Activated CD4-positive, alpha-beta T cell treated with anti-CD3 and anti-CD28 coated beads, Interleukin-2, amount 50 U/mL, for 16 hours (primary cell): Measurements from ENCODE around the gene PCBP3.
"Not testable (repeated sequence)": the region's sequence is repeated elsewhere in the genome, so short reads cannot be mapped to it uniquely, and the experiment has no call there.

ENCODE experiments used
- DNase-seq: peaks from one replicate; pipeline ENCODE4 v3.0.0-alpha.2; 2020

PCBP3 gene

DNA sequence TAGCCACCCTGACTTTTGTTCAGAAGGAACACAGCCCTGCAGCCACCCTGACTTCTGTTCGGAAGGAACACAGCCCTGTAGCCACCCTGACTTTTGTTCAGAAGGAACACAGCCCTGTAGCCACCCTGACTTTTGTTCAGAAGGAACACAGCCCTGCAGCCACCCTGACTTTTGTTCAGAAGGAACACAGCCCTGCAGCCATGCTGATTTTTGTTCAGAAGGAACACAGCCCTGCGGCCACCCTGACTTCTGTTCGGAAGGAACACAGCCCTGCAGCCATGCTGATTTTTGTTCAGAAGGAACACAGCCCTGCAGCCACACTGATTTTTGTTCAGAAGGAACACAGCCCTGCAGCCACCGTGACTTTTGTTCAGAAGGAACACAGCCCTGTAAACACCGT is 208.9 kb downstream of the PCBP3 start:
- not testable (repeated sequence) for DNase-seq

DNA sequence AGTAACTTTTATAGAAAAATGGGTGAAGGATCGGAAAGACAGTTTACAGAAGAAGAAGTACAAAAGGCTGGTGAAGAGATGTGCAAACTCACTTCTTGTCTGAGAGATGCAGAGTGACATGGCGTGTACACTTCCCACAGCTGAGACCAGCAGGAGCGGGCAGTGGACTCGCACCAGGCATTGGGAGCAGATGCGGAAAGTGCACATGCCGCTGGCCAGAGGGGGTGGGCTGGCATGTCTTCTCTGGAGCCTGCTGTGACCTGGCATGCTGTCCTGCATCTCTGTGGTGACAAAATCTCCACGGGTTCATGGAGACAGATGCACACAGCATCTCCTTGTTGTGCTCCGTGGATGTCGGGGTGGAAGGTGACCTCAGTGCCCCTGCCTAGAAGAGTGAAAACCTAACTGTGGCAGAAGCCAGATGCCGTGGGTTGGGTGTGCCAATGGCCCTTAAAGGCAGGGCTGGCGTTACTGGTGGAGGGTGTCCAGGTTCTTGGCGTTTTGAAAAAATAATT is 209.4 kb downstream of the PCBP3 start:
- no peak for DNase-seq

DNA sequence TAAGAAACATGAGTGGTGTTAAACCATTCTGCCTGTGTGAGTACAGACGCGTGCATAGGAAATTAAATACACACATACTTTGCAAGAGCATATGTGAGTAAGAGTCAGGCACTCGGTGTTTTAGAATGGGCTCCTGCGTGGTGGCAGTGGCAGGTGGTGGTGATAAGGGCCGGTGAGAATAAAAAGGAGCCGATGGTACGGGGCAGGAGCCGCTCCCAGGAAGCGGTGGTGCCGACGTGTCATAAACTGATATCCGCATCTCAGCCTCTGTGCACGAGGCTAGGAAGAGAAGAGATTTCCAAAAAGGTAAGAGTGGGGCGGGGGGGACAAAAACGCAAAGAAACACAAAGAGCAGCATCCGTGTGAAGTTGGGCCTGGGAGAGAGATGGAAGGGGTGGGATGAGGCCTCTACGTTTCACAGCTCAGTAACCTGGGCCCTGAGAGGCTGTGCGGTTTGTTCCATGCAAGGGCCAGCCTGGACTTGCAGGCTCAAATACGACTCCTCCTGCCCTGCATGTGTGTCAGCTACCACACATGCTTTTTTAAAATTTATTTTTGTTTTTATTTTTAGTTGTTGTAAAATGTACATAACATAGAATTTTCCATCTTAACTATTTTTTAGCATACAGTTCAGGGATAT is 210.3 kb downstream of the PCBP3 start:
- no peak for DNase-seq

DNA sequence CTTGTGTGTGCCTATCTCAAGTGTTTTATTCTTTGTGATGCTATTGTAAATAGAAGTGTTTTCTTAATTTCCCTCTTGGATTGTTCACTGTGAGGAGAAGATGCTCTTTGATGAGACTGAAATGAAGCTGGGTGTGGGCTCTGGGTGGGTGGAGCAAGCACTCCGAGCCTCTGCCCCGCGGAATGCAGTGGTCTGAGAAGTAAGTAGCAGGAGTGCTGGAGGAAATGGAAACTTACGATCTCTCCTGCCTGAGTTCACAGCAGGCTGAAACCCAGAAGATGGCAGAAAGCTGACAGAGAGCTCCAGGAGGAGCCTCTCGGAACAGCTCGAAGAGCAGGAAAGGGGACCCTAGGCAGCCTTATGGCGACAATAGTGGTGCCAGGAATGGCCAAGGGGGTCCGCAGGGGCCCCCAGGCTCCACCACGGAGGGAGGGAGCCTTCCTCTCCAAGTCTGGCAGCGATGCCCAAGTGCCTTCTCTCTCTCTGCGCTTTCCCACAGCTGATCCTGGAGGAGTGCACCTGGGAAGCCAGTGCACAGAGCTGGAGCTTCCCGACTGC is 211.2 kb downstream of the PCBP3 start:
- DNase-seq = no peak

DNA sequence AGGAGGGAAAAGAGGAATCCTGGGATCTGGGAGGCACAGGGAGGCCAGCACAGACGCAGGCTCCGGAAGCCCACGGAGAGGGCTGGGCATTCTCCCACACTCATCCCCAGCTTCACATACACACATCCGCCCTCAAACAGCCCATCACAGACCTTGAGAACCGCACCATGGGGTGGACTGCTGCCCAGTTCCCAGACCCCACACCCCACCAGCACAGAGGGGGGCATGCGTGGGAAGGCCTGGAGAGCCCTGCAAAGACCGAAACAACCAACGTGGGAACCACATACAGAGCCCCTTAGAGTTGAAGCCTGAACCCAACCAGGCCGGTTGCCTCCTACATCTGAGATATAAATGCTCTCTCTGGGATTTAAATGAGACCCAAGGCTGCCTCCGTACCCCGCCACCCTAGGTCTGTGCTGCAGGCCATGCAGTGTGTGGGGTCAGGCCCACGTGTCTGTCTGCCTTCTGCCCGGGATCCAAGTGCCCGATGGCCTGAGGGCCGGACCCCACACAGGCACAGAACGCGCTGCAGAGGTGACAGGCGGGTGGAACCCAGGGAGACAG is 211.8 kb downstream of the PCBP3 start:
- DNase-seq = no peak

DNA sequence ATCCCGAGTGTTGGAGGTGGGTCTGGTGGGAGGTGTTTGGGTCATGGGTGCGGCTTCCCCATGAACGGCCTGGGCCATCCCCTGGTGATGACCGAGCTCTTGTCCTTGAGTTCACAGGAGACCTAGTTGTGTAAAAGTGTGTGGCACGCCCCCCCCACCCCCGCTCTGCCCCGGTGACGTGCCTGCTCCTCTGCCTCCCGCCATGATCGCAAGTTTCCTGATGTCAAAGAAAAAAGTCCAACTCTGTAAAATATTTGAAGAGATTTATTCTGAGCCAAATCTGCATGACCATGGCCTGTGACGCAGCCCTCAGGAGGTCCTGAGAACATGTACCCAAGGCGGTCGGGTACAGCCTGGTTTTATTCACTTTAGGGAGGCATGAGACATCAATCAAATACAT is 212.9 kb downstream of the PCBP3 start:
- DNase-seq = no peak

DNA sequence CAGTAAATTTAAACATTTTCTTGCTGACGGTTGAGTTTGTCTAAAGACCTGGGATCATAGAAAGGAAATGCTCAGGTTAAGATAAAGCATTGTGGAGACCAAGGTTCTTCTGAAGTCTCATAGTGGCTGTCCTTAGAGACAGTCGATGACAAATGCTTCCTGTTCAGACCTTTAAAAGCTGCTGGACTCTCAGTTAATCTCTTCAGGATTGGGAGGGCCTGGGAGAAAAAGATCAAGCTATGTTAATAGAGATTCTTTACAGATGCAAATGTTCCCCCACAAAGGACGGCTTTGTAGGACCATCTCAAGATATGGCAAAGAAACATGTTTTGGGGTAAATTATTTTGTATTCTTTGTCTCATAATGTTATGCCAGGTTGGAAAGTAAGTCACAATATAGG is 213.4 kb downstream of the PCBP3 start:
- DNase-seq = no peak

DNA sequence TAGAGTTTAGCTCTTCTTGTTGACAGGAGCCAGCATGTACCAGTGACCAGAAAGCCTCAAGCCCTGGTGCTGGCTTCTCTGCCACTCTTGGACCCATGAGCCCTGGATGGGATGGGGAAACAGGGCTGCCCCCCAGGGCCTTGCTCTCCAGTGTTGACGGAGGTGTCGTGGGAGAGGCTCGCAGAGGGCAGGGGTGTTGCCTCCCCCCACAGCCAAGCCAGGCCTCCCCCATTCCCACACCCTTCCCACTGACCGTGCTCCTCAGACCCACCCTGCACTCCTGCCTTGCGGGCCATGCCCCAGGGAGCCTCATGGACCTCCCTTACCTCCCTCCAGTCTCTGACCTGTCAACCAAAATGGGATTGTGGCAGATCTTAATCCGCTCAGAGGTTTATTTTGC is 214.2 kb downstream of the PCBP3 start:
- no peak for DNase-seq

DNA sequence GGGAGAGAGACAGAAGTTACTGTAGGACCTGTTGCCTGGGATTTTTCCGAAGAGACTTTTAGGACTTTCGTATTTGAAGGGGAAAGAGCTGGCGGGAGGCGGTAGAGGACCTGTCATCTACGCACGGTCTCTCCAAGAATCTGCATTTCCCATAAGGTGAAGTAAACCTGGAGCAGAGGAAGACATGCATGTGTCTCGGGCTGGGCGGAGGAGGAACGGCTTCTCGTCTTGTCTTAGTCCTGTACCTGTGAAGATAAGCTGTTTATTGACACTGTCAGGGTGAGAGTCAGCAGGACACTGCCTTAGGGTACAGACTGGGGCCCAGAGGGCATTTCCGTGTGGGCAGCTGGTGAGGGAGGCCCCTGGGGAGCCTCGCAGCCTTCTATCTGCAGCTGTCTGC is 214.7 kb downstream of the PCBP3 start:
- no peak for DNase-seq

DNA sequence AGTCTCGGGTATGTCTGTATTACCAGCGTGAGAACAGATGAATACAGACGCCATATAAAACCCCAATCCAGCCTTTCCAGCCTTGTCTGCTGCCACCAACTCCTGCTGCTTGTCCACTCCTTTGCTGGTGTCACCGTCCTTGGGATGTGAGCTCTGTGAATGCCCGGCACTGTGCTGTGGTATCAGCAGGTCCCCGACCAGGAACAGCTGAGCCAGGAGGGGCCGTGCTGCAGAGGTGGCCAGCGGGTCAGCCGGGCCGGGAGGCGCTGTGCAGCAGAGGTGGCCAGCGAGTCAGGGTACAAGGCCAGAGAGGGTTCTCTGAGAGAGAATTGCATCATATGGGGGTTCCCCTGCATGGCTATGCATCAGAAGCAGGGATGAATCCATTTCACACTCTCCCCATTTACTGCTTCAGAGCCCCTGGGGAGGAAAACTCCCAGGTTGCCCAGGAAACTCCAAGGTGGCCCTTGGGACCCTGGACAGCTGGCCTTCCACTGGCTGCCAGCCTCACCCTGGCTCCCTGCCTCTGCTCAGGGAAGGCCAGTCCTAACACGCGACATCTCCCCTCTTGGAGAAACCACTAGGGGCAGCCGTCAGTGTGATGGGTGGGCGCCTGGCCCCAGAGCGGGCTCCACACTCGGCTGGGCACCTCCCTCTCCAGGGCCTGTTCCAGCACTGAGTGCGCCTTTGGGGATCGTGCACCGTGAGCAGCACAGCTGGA is 215.7 kb downstream of the PCBP3 start:
- DNase-seq = no peak

DNA sequence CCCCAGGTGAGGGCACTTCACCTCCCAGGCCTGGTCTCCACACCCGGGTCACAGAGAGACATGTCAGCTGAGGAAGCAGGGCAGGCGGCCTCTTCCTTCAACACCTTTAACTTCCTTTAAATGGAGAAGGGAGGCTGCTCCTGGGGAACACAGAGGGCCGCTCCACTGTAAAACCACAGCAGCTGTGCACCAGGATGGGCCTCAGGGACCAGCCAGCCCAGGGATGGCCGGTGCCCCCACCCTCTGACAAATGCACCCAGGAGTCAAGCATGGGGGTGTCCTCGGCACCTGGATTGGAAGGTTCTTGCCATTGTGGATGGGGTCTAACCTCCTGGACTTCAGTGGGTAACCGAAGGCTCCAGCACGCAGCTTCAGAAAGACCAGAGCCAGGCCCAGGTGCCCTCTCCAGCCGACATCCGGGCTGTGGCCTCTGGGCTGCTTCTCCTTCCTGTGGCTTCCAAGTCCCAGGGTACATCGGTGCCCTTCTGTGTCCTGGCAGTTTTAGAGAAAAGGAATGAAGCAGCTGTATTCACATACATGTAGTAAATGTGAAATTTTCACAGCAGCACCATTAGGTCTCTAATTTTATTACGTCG is 216.3 kb downstream of the PCBP3 start:
- DNase-seq = no peak

DNA sequence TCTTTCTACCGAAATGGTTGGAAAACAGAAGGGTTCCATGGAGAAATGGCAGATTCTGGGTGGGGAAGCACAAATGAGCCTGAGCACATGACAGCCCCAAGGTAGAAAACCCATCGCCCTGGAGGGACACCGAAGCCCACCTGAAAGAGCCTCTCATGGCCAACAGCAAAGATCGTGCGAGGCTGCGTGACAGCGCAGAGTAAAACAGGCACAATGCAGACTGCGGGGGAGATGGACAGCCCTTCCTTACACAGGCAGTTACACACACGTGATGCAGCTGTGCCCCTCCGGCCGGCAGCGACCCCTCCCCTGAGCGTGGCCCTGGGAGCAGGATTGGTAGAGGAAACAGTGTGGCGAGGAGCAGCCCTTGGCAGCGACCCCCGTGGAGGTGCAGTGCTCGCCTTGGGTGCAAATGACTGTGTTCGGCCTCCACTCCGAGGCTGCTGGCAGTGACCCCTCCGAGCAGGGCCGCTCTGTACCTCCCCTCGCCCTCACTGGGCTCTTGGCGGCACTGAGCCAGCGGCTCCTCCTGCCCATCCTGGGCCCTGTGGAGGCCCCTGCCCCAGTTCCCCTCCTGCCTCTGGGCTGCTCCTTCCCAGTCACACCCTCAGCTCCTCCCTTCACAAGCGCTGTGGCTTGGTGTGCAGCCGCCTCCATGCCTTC is 217.1 kb downstream of the PCBP3 start:
- no peak for DNase-seq

DNA sequence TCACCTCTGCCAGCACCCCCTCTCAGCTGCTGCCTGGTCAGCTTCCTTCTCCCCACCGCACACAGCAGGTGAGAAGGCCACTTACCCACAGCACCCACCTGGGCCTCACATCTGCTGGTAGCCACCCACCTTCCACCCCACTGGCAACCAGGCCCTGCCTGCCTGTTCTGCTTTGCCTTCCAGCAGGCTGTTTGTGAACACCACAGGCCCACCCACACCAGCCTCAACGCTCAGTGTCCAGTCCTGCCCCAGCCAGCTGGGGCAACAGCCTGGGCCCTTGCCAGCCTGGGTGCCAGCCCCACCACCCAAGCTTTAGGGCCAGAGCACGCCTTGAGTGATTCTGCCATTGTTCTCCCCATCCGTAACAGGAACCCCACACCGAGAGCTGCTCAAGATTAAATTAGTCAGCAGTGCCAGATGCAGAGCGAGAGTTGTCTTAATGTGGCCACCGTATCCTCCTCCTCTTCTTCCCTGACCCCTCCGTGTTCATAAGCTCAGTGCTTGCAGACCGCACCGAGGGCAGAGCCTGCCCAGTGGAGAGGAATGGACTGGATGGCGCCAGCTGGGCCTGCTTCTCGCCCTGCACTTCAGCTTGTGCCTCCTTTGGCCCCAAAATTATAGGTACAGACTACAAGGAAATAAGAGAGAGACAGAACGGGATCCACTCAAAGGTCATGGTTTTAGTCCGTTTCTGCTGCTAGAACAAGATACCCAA is 217.8 kb downstream of the PCBP3 start:
- DNase-seq = no peak

DNA sequence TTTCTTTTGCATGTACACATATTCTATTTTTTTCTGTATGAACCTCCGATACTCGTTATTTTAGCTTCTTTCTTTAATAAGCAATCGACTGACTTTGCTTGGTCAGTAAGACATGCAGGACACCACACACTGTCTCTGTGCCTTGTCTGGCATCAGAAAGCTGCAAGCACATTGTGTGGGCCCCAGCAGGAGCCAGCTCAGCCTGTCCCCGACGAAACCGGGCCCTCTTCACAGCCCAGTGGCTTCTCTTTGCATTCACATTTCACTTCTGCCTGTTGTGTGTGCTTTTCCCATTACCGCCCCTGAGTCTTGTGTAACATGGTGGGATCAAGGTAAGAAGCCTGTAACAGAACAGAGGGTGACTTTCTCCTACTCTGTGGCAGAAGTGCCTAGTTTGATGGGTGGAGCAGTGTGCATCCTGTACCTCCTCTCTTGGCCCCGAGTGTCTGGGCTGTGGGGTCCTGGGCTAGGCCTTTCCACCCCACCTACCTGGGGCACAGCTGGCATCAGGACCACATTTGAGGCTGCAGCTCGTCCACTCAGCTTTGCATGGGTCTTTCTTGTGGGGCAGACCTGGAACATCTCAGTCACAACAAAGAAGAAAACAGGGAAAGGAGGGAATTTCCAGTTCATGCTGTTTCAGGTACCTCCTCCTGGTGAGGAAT is 219.2 kb downstream of the PCBP3 start:
- DNase-seq = no peak

DNA sequence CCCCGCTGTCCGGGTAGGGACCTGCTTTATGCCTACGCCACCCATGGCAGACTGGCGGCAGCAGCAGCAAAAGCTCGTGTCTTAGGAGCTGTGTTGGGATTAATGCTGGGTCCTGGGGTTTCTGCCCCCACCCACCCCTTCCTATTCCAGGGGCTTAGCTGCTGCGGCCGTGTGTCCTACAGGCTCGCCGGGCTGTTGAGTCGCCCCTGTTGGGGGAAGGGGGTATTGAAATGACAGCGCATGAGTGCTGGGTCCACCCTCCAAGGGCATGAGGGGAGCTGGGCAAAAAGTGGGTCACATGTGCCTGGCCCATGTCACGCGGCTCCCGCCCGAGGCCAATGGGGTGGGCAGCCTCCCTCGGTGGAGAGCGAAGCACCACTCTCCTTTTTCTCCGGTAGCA is 219.7 kb downstream of the PCBP3 start:
- no peak for DNase-seq

DNA sequence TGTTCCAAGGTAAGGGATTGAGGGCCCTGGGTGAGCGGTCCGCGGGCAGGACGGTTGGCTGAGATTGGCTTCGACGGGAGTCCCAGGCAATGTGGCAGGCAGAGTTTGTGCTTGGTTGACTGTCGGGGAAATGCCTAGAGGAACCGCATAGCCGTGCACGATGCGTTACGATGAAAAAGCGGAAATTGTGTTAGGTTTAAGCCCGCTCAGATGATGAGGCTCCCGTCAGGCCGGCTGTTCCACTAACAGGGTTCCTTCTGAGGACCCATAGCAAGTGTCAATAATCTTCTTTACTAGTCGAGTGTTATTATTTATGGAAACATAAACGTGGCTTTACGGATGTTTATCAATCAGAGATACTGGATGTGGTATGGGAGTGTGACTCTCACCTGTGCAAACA is 220.2 kb downstream of the PCBP3 start:
- DNase-seq = no peak

DNA sequence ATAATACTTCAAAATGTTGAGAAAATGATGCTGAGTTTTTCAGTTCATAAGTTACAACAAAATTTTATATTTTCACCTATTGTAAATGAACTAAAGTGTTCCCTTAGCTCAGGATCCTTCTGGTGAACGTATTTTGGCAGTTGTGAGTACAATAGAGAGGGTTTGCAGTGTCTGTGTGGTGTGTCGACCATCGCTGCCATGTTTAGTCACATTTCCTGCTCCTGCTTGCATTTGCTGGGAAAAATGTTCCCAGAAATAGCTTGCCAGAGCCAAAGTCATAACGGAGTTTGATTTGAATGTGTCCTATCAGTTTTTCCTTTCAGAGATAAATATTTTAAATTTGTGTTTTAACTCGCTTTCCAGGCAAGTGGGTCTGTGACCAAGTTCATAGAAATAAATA is 220.9 kb downstream of the PCBP3 start:
- no peak for DNase-seq

DNA sequence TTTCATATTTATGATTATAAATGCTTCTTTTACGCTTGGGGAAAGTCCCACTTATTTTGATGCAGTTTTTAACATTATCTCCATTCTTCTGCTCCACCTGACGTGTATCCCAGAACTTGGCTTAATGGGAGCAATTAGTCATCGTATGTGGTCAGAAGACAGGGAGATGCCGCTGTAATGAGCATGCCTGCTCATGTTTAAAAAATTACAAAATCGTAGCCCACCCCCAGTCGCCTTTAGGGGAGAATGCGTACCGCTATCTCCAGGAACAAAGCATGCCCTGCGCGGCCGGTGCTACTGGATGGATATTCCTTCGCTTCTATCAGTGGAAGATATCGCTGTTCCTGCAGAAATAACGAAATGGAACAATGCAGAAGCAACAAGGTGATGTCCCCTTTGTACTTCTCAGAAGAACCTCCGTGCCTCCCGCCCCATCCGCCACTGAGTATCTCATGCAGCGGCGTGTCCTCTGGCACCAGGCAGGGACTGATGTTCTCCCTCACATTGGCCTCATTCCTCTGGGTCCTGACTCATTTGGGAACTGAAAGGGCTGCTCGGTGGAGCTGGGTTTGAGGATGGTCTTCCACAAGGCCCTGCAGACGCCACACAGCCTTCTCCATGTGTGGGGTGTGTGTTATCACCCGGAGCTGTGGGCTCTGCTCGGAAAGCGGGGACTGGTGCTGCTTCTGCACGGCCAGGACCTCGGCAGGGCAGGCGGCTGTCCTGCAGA is 221.7 kb downstream of the PCBP3 start:
- no peak for DNase-seq

DNA sequence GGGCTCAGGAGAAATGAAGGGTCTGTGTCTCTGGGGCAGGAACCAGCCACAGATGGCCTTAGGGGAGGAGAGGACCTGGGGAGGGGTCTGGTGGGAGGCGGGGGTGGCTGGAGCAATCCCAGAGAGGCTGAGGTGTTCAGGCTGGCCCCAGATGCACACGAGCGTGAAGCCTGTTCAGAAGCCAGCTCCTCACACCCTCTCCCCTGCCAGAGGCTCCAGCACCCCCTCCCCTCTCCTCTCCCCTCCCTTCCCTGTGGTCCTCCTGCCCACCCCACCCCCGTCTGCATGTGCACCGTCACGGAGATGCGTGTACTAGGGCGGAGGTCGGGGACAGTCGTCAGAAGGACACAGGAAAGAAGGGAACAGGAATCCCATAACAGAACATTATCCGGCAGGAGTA is 223.0 kb downstream of the PCBP3 start:
- no peak for DNase-seq

DNA sequence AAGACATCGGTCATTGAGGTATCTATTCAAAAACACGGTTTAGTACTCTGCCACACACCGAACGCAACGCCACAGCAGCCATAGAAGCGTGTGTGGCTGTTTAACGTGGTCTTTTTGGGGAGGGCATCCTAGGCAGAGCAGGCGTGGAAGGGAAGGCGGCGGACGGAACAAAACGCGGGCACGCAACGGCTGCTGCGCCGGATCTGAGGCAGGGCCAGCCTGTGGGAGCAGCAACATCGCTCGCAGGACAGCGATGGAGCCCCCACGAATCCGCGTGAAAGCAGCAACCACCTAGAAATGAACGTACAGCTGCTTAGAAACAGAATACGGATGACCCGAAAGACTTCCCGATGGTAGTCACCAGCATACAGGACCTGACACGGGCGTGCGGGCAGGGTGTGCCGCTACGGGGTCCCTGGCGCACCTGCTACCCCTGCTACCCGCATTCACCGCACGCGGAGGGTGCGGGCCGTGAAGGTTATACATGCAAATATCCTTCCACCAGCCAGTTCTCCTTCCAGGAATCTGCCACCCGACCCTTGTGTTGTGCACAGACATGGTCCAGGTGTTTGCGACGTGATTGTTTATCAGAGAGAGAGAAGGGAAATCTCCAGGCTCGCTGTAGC is 223.6 kb downstream of the PCBP3 start:
- DNase-seq = no peak

DNA sequence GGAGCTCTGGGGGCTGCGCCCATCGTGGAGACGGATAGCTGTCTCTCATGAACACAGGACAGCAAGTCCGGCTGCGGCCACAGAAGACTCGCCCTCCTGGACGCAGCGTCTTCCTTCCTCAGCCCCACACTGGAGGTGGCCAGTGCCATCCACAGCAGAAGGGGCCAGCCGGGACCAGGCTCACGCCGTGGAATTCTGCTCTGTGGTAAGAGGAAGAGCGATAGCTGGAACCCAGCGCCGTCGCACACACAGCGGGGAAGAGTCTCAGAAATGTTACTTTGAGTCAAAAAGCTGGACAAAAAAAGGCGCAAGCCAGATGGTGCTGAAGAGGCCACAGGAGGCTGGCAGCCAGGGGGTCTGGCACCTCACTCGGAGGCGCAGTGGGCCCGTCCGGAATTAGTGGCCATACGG is 224.2 kb downstream of the PCBP3 start:
- no peak for DNase-seq
